BLaER1 (cell line): ENCODE data around the gene SLC2A10.

Source experiments
- H3K27ac ChIP-seq: shearing (Covaris generic); formaldehyde crosslinking; 2 replicates; pipeline ENCODE4 v1.8.1; 2022
- H3K27me3 ChIP-seq: shearing (Covaris generic); formaldehyde crosslinking; 2 replicates; pipeline ENCODE4 v1.8.1; 2022
- H3K36me3 ChIP-seq: shearing (Covaris generic); formaldehyde crosslinking; 2 replicates; pipeline ENCODE4 v1.8.1; 2022
- H3K4me1 ChIP-seq: shearing (Covaris generic); formaldehyde crosslinking; 2 replicates; pipeline ENCODE4 v1.8.1; 2022
- H3K4me2 ChIP-seq: shearing (Covaris generic); formaldehyde crosslinking; 2 replicates; pipeline ENCODE4 v1.8.1; 2022
- H3K4me3 ChIP-seq: shearing (Covaris generic); formaldehyde crosslinking; 2 replicates; pipeline ENCODE4 v1.8.1; 2022
- H3K9ac ChIP-seq: shearing (Covaris generic); formaldehyde crosslinking; 2 replicates; pipeline ENCODE4 v1.8.1; 2022
- H3K9me3 ChIP-seq: shearing (Covaris generic); formaldehyde crosslinking; 2 replicates; pipeline ENCODE4 v1.8.1; 2022
- H4K20me1 ChIP-seq: shearing (Covaris generic); formaldehyde crosslinking; 2 replicates; pipeline ENCODE4 v1.8.1; 2022
- Cebpa-rat ChIP-seq: shearing (Covaris generic); IDR thresholded peaks from 2 replicates; pipeline ENCODE4 v1.8.1; 2022

Gene SLC2A10

GRCh38 chr20:46746956-46747526, 37.6 kb downstream of the SLC2A10 start:
- no peak overlapping the region for H3K27ac ChIP-seq
- no peaks in the 10 kb centered on the region for H3K4me1 ChIP-seq
- H3K36me3 ChIP-seq, result no peaks in the 10 kb centered on the region
- H3K9ac ChIP-seq, result no peak overlapping the region
- no peaks in the 10 kb centered on the region for H4K20me1 ChIP-seq
- no peak for TF ChIP-seq Cebpa-rat
- no peak overlapping the region for H3K4me2 ChIP-seq
- no peaks in the 10 kb centered on the region for H3K27me3 ChIP-seq
- H3K9me3 ChIP-seq, result no peaks in the 10 kb centered on the region
- no peak overlapping the region for H3K4me3 ChIP-seq

- H3K36me3 ChIP-seq, result no peaks in the 10 kb centered on the region
- TF ChIP-seq Cebpa-rat, result no peak
- H4K20me1 ChIP-seq, result no peaks in the 10 kb centered on the region
- H3K4me2 ChIP-seq, result no peak overlapping the region
- no peak overlapping the region for H3K9ac ChIP-seq
- H3K4me1 ChIP-seq, result no peaks in the 10 kb centered on the region
- no peak overlapping the region for H3K27ac ChIP-seq
- no peaks in the 10 kb centered on the region for H3K27me3 ChIP-seq
- H3K4me3 ChIP-seq, result no peak overlapping the region
- no peaks in the 10 kb centered on the region for H3K9me3 ChIP-seq
Observed at GRCh38 chr20:46749147-46749546, 39.7 kb downstream of the SLC2A10 start.

- TF ChIP-seq Cebpa-rat, result no peak
- Histone ChIP-seq H3K27me3 (no peaks in the 10 kb centered on the region), H3K27ac (no peak overlapping the region), H3K9ac (no peak overlapping the region), H3K4me2 (no peak overlapping the region), H4K20me1 (no peaks in the 10 kb centered on the region), H3K4me3 (no peak overlapping the region), H3K4me1 (no peaks in the 10 kb centered on the region), H3K36me3 (no peaks in the 10 kb centered on the region), H3K9me3 (no peaks in the 10 kb centered on the region)
Observed at GRCh38 chr20:46751856-46752255, 42.4 kb downstream of the SLC2A10 start.

GRCh38 chr20:46752728-46753127, 43.3 kb downstream of the SLC2A10 start:
- Histone ChIP-seq H3K4me2 (no peak overlapping the region), H3K9ac (no peak overlapping the region), H3K36me3 (no peaks in the 10 kb centered on the region), H3K27ac (no peak overlapping the region), H4K20me1 (no peaks in the 10 kb centered on the region), H3K27me3 (no peaks in the 10 kb centered on the region), H3K9me3 (no peaks in the 10 kb centered on the region), H3K4me1 (no peaks in the 10 kb centered on the region), H3K4me3 (no peak overlapping the region)
- TF ChIP-seq Cebpa-rat, result no peak

GRCh38 chr20:46755483-46756413, 46.3 kb downstream of the SLC2A10 start:
- Histone ChIP-seq H3K4me1 (peaks cover 6% of the 10 kb centered on the region; the same call in 1 of the 2 replicates), H3K27me3 (no peaks in the 10 kb centered on the region), H3K27ac (no peak overlapping the region), H3K4me3 (no peak overlapping the region), H3K9me3 (no peaks in the 10 kb centered on the region), H3K36me3 (no peaks in the 10 kb centered on the region), H3K9ac (no peak overlapping the region), H4K20me1 (no peaks in the 10 kb centered on the region), H3K4me2 (no peak overlapping the region)
- TF ChIP-seq Cebpa-rat, result no peak

- Histone ChIP-seq H3K36me3 (no peaks in the 10 kb centered on the region), H3K4me2 (no peak overlapping the region)
- no peak for TF ChIP-seq Cebpa-rat
Observed at GRCh38 chr20:46756419-46756818, 47.0 kb downstream of the SLC2A10 start.

GRCh38 chr20:46757135-46757534, 47.7 kb downstream of the SLC2A10 start:
- H3K36me3 ChIP-seq, result no peaks in the 10 kb centered on the region

More at GRCh38 chr20:46756419-46756818, 47.0 kb downstream of the SLC2A10 start:
- Histone ChIP-seq H3K9me3 (no peaks in the 10 kb centered on the region), H3K27me3 (no peaks in the 10 kb centered on the region), H3K27ac (no peak overlapping the region), H4K20me1 (no peaks in the 10 kb centered on the region), H3K9ac (no peak overlapping the region), H3K4me1 (peaks cover 6% of the 10 kb centered on the region; the same call in 1 of the 2 replicates), H3K4me3 (no peak overlapping the region)

GRCh38 chr20:46757754-46758678, 48.6 kb downstream of the SLC2A10 start:
- Histone ChIP-seq H3K4me2 (no peak overlapping the region), H3K9ac (no peak overlapping the region), H3K4me1 (peaks cover 6% of the 10 kb centered on the region; the same call in 1 of the 2 replicates), H3K27ac (no peak overlapping the region), H3K27me3 (no peaks in the 10 kb centered on the region), H4K20me1 (no peaks in the 10 kb centered on the region), H3K36me3 (no peaks in the 10 kb centered on the region), H3K9me3 (no peaks in the 10 kb centered on the region), H3K4me3 (no peak overlapping the region)
- TF ChIP-seq Cebpa-rat, result no peak

More at GRCh38 chr20:46757135-46757534, 47.7 kb downstream of the SLC2A10 start:
- peaks cover 6% of the 10 kb centered on the region; the same call in 1 of the 2 replicates for H3K4me1 ChIP-seq
- no peaks in the 10 kb centered on the region for H3K27me3 ChIP-seq
- H3K4me2 ChIP-seq, result no peak overlapping the region
- no peak overlapping the region for H3K9ac ChIP-seq
- TF ChIP-seq Cebpa-rat, result no peak
- no peak overlapping the region for H3K27ac ChIP-seq
- H4K20me1 ChIP-seq, result no peaks in the 10 kb centered on the region
- no peak overlapping the region for H3K4me3 ChIP-seq
- H3K9me3 ChIP-seq, result no peaks in the 10 kb centered on the region

- Histone ChIP-seq H3K4me1 (peaks cover 6% of the 10 kb centered on the region; the same call in 1 of the 2 replicates), H3K4me2 (no peak overlapping the region), H3K4me3 (no peak overlapping the region), H4K20me1 (no peaks in the 10 kb centered on the region), H3K27ac (no peak overlapping the region), H3K9me3 (no peaks in the 10 kb centered on the region), H3K9ac (no peak overlapping the region), H3K36me3 (no peaks in the 10 kb centered on the region), H3K27me3 (no peaks in the 10 kb centered on the region)
- TF ChIP-seq Cebpa-rat, result no peak
Observed at GRCh38 chr20:46758929-46759669, 49.6 kb downstream of the SLC2A10 start.
